Measurements from ENCODE around the gene QPRT. TPM values are rescaled to one million over a fixed set of nuclear protein-coding genes. Genes with fewer than 3 reads are reported as not detected.

Gene QPRT
- polyA plus RNA-seq, 3 donors = 2.1 to 4.7 (median 3.9) TPM

DNA sequence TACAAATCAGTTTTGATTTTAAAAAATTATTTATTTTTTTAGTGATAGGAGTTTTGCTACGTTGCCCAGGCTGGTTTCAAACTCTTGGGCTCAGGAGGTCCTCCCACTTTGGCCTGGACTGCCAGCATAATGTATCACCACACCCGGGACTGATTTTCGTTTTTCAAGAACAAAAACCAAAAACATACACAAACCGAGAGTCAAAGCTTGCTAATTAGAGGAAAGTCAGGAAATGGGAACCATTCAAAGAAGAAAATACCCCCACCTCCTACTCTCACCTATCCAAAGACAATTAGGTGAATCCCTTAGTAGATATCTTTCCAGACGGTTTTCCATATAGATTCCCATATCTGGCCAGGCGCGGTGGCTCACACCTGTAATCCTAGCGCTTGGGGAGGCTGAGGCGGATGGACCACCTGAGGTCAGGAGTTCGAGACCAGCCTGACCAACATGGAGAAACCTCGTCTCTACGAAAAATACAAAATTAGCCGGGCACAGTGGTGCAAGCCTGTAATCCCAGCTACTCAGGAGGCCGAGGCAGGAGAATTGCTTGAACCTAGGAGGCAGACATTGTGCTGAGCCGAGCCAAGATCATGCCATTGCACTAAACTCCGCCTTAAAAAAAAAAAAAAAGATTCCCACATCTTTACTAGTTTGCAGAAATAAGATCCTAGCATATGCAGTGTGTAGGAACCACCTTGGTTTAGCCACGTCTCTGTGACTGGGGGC lies 16.8 kb upstream of the QPRT start:
- Histone ChIP-seq H4K20me1 (ENCODE audit: insufficient read depth, low read length) (peaks cover 39% of the 10 kb centered on the region), H3K4me3 (replicated peaks in 1 of 3; ENCODE audit: low read depth in 2 of 3, low read length in 3 of 3) (peak overlapping the region in 2 of 3 experiments; percentile 71 to 97), H3K36me3 (replicated peaks in 1 of 2; ENCODE audit: control insufficient read depth in 1 of 2, insufficient read depth in 2 of 2, low read length in 2 of 2) (no peaks in the 10 kb centered on the region), H3K27me3 (ENCODE audit: control insufficient read depth in 2 of 2, insufficient read depth in 2 of 2, low read length in 2 of 2) (no peaks in the 10 kb centered on the region), H2AFZ (ENCODE audit: insufficient read depth, low read depth, low read length, poor library complexity, severe bottlenecking) (peak overlapping the region; percentile 75), H3K4me2 (replicated peaks; ENCODE audit: extremely low read depth, low read length, poor library complexity, severe bottlenecking) (peak overlapping the region; percentile 95), H3K9me3 (replicated peaks in 1 of 2; ENCODE audit: control insufficient read depth in 1 of 2, insufficient read depth in 1 of 2, low read length in 2 of 2) (no peaks in the 10 kb centered on the region), H3K27ac (ENCODE audit: low read depth in 1 of 2, low read length in 2 of 2) (peak overlapping the region; percentile 51 to 86), H3K9ac (ENCODE audit: insufficient read depth, low read length, poor library complexity, severe bottlenecking) (peak overlapping the region; percentile 78), H3K79me2 (ENCODE audit: insufficient read depth, low read length) (peaks cover 48% of the 10 kb centered on the region), H3K4me1 (ENCODE audit: control insufficient read depth in 1 of 2, insufficient read depth in 2 of 2, low read length in 2 of 2) (peaks cover 49 to 58% of the 10 kb centered on the region in 2 donors)
- 34% methylated on average over 13 of the region's 17 CpGs for WGBS (ENCODE audit: insufficient coverage)
- peak overlapping the region; percentile 93 to 96 for H3K4me3 Mint-ChIP-seq
- H3K4me1 Mint-ChIP-seq = peaks cover 58% of the 10 kb centered on the region
- intact Hi-C loops (cut with micrococcal nuclease) = loop anchor here (10.0 kb wide), 2 partner anchors 57 to 67 kb away; no protein-coding TSS in a partner anchor
- peaks cover 0 to 8% (median 0%) of the 10 kb centered on the region in 3 donors for H3K27me3 Mint-ChIP-seq (ENCODE audit: low read depth in 3 of 3)
- peaks cover 6 to 12% of the 10 kb centered on the region in 2 donors for H3K36me3 Mint-ChIP-seq
- H3K9me3 Mint-ChIP-seq = no peaks in the 10 kb centered on the region
- peak overlapping the region in 6 of 7 donors; percentile 40 to 96 (median 86) for H3K27ac Mint-ChIP-seq
- DNase-seq = no peak
- TF ChIP-seq, protein P1, sequence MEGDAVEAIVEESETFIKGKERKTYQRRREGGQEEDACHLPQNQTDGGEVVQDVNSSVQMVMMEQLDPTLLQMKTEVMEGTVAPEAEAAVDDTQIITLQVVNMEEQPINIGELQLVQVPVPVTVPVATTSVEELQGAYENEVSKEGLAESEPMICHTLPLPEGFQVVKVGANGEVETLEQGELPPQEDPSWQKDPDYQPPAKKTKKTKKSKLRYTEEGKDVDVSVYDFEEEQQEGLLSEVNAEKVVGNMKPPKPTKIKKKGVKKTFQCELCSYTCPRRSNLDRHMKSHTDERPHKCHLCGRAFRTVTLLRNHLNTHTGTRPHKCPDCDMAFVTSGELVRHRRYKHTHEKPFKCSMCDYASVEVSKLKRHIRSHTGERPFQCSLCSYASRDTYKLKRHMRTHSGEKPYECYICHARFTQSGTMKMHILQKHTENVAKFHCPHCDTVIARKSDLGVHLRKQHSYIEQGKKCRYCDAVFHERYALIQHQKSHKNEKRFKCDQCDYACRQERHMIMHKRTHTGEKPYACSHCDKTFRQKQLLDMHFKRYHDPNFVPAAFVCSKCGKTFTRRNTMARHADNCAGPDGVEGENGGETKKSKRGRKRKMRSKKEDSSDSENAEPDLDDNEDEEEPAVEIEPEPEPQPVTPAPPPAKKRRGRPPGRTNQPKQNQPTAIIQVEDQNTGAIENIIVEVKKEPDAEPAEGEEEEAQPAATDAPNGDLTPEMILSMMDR (IDR thresholded peaks at IDR 0.05) = no peak

DNA sequence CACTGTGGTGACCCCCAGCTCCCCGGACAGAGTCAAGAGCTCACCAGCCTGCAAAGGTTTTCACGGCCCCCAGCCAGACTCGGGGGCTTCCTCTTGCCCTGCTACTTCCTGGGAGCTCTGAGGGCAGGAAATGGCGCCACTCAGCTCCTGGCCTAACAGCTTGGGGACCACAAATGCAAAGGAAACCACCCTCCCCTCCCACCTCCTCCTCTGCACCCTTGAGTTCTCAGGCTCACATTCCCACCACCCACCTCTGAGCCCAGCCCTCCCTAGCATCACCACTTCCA lies 16.3 kb upstream of the QPRT start:
- H3K9me3 ChIP-seq (replicated peaks in 1 of 2; ENCODE audit: control insufficient read depth in 1 of 2, insufficient read depth in 1 of 2, low read length in 2 of 2) = no peaks in the 10 kb centered on the region
- peak overlapping the region; percentile 75 for H2AFZ ChIP-seq (ENCODE audit: insufficient read depth, low read depth, low read length, poor library complexity, severe bottlenecking)
- TF ChIP-seq, protein P1 (IDR thresholded peaks at IDR 0.05) = no peak
- H3K36me3 Mint-ChIP-seq = peaks cover 6 to 12% of the 10 kb centered on the region in 2 donors
- H3K27me3 ChIP-seq (ENCODE audit: control insufficient read depth in 2 of 2, insufficient read depth in 2 of 2, low read length in 2 of 2) = no peaks in the 10 kb centered on the region
- WGBS (ENCODE audit: insufficient coverage) = 0% methylated on average over 4 of the region's 4 CpGs
- intact Hi-C loops (cut with micrococcal nuclease) = loop anchor here (10.0 kb wide), 2 partner anchors 58 to 68 kb away; no protein-coding TSS in a partner anchor
- H3K4me3 ChIP-seq (replicated peaks in 1 of 3; ENCODE audit: low read depth in 2 of 3, low read length in 3 of 3) = peak overlapping the region; percentile 52 to 97 (median 71)
- H3K4me1 ChIP-seq (ENCODE audit: control insufficient read depth in 1 of 2, insufficient read depth in 2 of 2, low read length in 2 of 2) = peaks cover 54 to 63% of the 10 kb centered on the region in 2 donors
- peak overlapping the region; percentile 40 to 96 (median 88) for H3K27ac Mint-ChIP-seq
- H3K9me3 Mint-ChIP-seq = no peaks in the 10 kb centered on the region
- peak overlapping the region; percentile 78 for H3K9ac ChIP-seq (ENCODE audit: insufficient read depth, low read length, poor library complexity, severe bottlenecking)
- peaks cover 44% of the 10 kb centered on the region for H4K20me1 ChIP-seq (ENCODE audit: insufficient read depth, low read length)
- no peaks in the 10 kb centered on the region for H3K36me3 ChIP-seq (replicated peaks in 1 of 2; ENCODE audit: control insufficient read depth in 1 of 2, insufficient read depth in 2 of 2, low read length in 2 of 2)
- H3K27ac ChIP-seq (ENCODE audit: low read depth in 1 of 2, low read length in 2 of 2) = peak overlapping the region; percentile 51 to 86
- H3K4me1 Mint-ChIP-seq = peaks cover 63% of the 10 kb centered on the region
- H3K27me3 Mint-ChIP-seq (ENCODE audit: low read depth in 3 of 3) = peaks cover 0 to 8% (median 0%) of the 10 kb centered on the region in 3 donors
- peaks cover 52% of the 10 kb centered on the region for H3K79me2 ChIP-seq (ENCODE audit: insufficient read depth, low read length)
- H3K4me2 ChIP-seq (replicated peaks; ENCODE audit: extremely low read depth, low read length, poor library complexity, severe bottlenecking) = peak overlapping the region; percentile 95
- peak overlapping the region; percentile 93 to 96 for H3K4me3 Mint-ChIP-seq
- DNase-seq = peak in 2 of 3 donors; percentile 36 to 40

Data from CD14-positive monocyte (primary cell).